CD4-positive, alpha-beta T cell (primary cell): Measurements from ENCODE around the gene ATG3. TPM values are rescaled to one million over a fixed set of nuclear protein-coding genes. Genes with fewer than 3 reads are reported as not detected.

Experiments
- ATAC-seq: fragments of 200-7000 bp; cut with Tn5 transposase; one replicate; pipeline ENCODE4 v1.10.0; 2022; ENCODE audit warnings: mild to moderate bottlenecking; ENCODE audit not compliant: poor library complexity
- CTCF ChIA-PET: fragments of 350-600 bp; sonication (Branson Sonifier 250); formaldehyde crosslinking; loops from one replicate; lab custom pipeline; 2021; ENCODE audit warnings: antibody characterized with exemption, inconsistent platforms; lab: Charles Lee
- POLR2A ChIA-PET: fragments of 350-600 bp; sonication (Branson Sonifier 250); formaldehyde crosslinking; loops from one replicate; lab custom pipeline; 2021; ENCODE audit warnings: antibody characterized with exemption, inconsistent platforms; lab: Charles Lee
- DNase-seq, 14 experiments: peaks; one replicate each; pipeline ENCODE4 v3.0.0-alpha.2; 2013 to 2020; ENCODE audit warnings: mixed read lengths in 2 of 14
- H3K27ac ChIP-seq, 2 donors: one replicate each; pipeline versions ENCODE4 v1.5.1 to v1.7.0; 2013; ENCODE audit warnings: low read length in 2 of 2, low read depth in 1 of 2, mild to moderate bottlenecking in 1 of 2
- H3K27me3 ChIP-seq, 2 experiments: 1 replicate in 1 of 2; 2 replicates in 1 of 2; pipeline versions ENCODE4 v1.6.1 to v1.7.0; 2013; ENCODE audit warnings: low read length in 2 of 2, control low read depth in 1 of 2, mild to moderate bottlenecking in 1 of 2, moderate library complexity in 1 of 2; ENCODE audit not compliant: insufficient read depth in 2 of 2, control insufficient read depth in 1 of 2
- H3K36me3 ChIP-seq: one replicate; pipeline ENCODE4 v1.6.1; 2013; ENCODE audit warnings: low read length, control low read depth; ENCODE audit not compliant: insufficient read depth
- H3K4me1 ChIP-seq: one replicate; pipeline ENCODE4 v1.6.1; 2013; ENCODE audit warnings: low read length, control low read depth; ENCODE audit not compliant: insufficient read depth
- H3K4me3 ChIP-seq: one replicate; pipeline ENCODE4 v1.5.1; 2013; ENCODE audit warnings: mild to moderate bottlenecking, low read length, moderate library complexity
- H3K9me3 ChIP-seq, 2 experiments: 1 replicate in 1 of 2; 2 replicates in 1 of 2; pipeline versions ENCODE4 v1.6.1 to v1.7.0; 2013; ENCODE audit warnings: low read length in 2 of 2, mild to moderate bottlenecking in 2 of 2, control low read depth in 1 of 2, moderate library complexity in 1 of 2; ENCODE audit not compliant: control insufficient read depth in 1 of 2, insufficient read depth in 1 of 2
- H3K27ac Mint-ChIP-seq: one replicate; pipeline ENCODE4 v1.8.0; 2020; ENCODE audit warnings: mixed read lengths
- H3K27me3 Mint-ChIP-seq: one replicate; pipeline ENCODE4 v1.8.0; 2021; ENCODE audit warnings: mixed read lengths
- H3K36me3 Mint-ChIP-seq: one replicate; pipeline ENCODE4 v1.8.0; 2021; ENCODE audit warnings: low read depth, mixed read lengths
- H3K4me1 Mint-ChIP-seq: one replicate; pipeline ENCODE4 v1.8.0; 2021; ENCODE audit warnings: low read depth, mixed read lengths
- H3K4me3 Mint-ChIP-seq: one replicate; pipeline ENCODE4 v1.8.0; 2020; ENCODE audit warnings: mild to moderate bottlenecking, mixed read lengths
- H3K9me3 Mint-ChIP-seq: one replicate; pipeline ENCODE4 v1.8.0; 2020; ENCODE audit warnings: mixed read lengths
- CTCF ChIP-seq: fragments of 200-600 bp; IDR thresholded peaks from one replicate; pipeline ENCODE4 v1.8.0; 2022; ENCODE audit warnings: antibody characterized with exemption, mild to moderate bottlenecking
- intact Hi-C, 2 experiments: fragments of 100-400 bp; cut with DNase I in 1 of 2; cut with micrococcal nuclease in 1 of 2; formaldehyde crosslinking; loops; one replicate each; pipeline versions ENCODE4 v1.15.1 to v1.9.0; 2023 to 2025; cut with DNase I, micrococcal nuclease
- total RNA-seq, 174 experiments: library from RNA in 2 of 174; stranded (reverse) in 2 of 174; gene quantifications; one replicate each; pipeline ENCODE4 v1.2.3 and lab custom pipeline; 2021 to 2026

Gene ATG3
- total RNA-seq, 2 experiments from 2014 or later, result 43.3 to 43.8 TPM

DNA sequence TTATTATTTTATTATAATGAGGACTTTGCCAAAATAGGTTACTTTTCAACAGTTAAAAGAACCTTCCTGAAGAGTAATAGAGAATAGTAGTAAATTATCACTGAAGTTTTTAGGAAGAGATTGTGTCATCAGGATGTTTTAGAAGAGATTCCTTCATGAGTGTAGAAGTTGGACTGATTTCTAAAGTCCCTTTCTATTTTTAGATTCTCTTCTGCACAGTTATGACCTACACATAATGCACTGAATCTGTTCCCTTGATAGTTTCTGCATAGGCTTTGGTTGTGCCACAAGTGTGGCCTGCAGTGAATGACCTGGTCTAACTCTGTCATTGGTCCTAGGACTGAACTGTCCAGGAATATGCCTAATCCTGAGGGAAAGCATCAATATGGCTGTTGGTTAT, 24.0 kb upstream of the ATG3 start:
- no peak overlapping the region for H3K27ac ChIP-seq
- intact Hi-C loops, result no loop called here
- no peak overlapping the region for H3K4me3 Mint-ChIP-seq
- H3K4me1 Mint-ChIP-seq, result peaks cover 8% of the 10 kb centered on the region
- peaks cover 42% of the 10 kb centered on the region for H3K36me3 ChIP-seq
- no peaks in the 10 kb centered on the region for H3K9me3 Mint-ChIP-seq
- peaks cover 98% of the 10 kb centered on the region for H3K36me3 Mint-ChIP-seq
- DNase-seq (no peak), ATAC-seq (no peak)
- no peak overlapping the region for H3K27ac Mint-ChIP-seq
- CTCF ChIA-PET, result no interaction called here
- H3K27me3 Mint-ChIP-seq, result no peaks in the 10 kb centered on the region
- H3K4me3 ChIP-seq, result no peak overlapping the region
- H3K4me1 ChIP-seq, result no peaks in the 10 kb centered on the region
- POLR2A ChIA-PET, result no interaction called here
- no peaks in the 10 kb centered on the region for H3K9me3 ChIP-seq
- TF ChIP-seq CTCF, result no peak
- no peaks in the 10 kb centered on the region for H3K27me3 ChIP-seq

GRCh38 chr3:112583105-112583504, 21.3 kb upstream of the ATG3 start:
- ChIA-PET POLR2A (no interaction called here), CTCF (no interaction called here)
- Mint-ChIP-seq H3K27me3 (no peaks in the 10 kb centered on the region), H3K36me3 (peaks cover 90% of the 10 kb centered on the region), H3K9me3 (no peaks in the 10 kb centered on the region), H3K27ac (no peak overlapping the region), H3K4me3 (no peak overlapping the region), H3K4me1 (peaks cover 5% of the 10 kb centered on the region)
- Histone ChIP-seq H3K27ac (no peak overlapping the region), H3K4me3 (no peak overlapping the region), H3K4me1 (no peaks in the 10 kb centered on the region), H3K27me3 (no peaks in the 10 kb centered on the region), H3K9me3 (no peaks in the 10 kb centered on the region), H3K36me3 (peaks cover 49% of the 10 kb centered on the region)
- peak; percentile 2 for TF ChIP-seq CTCF
- DNase-seq (no peak), ATAC-seq (no peak)
- intact Hi-C loops, result loop anchor here in 1 of 2 experiments (2.0 to 5.0 kb wide), 2 partner anchors 399 to 706 kb away; no protein-coding TSS in a partner anchor

DNA sequence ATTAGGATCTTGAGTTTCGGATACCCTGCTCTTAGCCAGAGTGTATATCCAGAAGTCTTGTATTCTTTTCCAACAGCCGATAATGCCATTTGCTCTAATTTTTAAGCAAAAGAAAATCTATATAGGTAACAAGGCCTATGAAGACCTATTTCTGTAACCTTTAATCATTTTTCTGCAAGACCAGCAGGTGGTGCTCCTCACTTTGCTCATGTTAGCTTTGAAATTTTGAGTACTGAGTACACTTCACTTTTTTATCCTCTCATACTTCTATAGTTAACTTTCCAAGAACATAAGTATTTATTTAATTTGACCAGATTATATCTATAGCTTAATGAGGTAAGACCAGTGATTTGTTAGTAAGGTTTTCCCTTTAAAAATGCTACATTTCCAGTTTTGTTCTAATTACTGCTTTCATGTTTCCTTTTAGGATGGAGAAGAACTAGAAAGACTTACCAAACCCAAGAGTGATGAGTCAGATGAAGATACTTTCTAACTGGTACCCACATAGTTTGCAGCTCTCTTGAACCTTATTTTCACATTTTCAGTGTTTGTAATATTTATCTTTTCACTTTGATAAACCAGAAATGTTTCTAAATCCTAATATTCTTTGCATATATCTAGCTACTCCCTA, 20.6 kb upstream of the ATG3 start:
- H3K4me3 Mint-ChIP-seq, result no peak overlapping the region
- Histone ChIP-seq H3K27me3 (no peaks in the 10 kb centered on the region), H3K4me3 (no peak overlapping the region), H3K27ac (no peak overlapping the region), H3K36me3 (peaks cover 50% of the 10 kb centered on the region), H3K9me3 (no peaks in the 10 kb centered on the region), H3K4me1 (no peaks in the 10 kb centered on the region)
- intact Hi-C loops, result loop anchor here in 1 of 2 experiments (2.0 to 5.0 kb wide), 2 partner anchors 400 to 706 kb away; no protein-coding TSS in a partner anchor
- peak overlapping the region; percentile 36 for H3K27ac Mint-ChIP-seq
- POLR2A ChIA-PET, result no interaction called here
- peaks cover 5% of the 10 kb centered on the region for H3K4me1 Mint-ChIP-seq
- peak; percentile 43 for TF ChIP-seq CTCF
- CTCF ChIA-PET, result interaction anchor here (1.0 to 1.3 kb wide), 3 partner anchors 10 to 397 kb away, joined by 3 to 4 read pairs (median 3); no protein-coding TSS in a partner anchor
- no peaks in the 10 kb centered on the region for H3K9me3 Mint-ChIP-seq
- H3K36me3 Mint-ChIP-seq, result peaks cover 84% of the 10 kb centered on the region
- ATAC-seq (no peak), DNase-seq (peak in 6 of 14 experiments; percentile 2 to 60 (median 30))
- H3K27me3 Mint-ChIP-seq, result no peaks in the 10 kb centered on the region
